Measurements from ENCODE around the gene MMP23B. TPM values are rescaled to one million over a fixed set of nuclear protein-coding genes. Genes with fewer than 3 reads are reported as not detected.
"Not testable (repeated sequence)": the region's sequence is repeated elsewhere in the genome, so short reads cannot be mapped to it uniquely, and the experiment has no call there.

Gene MMP23B
- polyA plus RNA-seq, 1 donor: 44.9 TPM

DNA sequence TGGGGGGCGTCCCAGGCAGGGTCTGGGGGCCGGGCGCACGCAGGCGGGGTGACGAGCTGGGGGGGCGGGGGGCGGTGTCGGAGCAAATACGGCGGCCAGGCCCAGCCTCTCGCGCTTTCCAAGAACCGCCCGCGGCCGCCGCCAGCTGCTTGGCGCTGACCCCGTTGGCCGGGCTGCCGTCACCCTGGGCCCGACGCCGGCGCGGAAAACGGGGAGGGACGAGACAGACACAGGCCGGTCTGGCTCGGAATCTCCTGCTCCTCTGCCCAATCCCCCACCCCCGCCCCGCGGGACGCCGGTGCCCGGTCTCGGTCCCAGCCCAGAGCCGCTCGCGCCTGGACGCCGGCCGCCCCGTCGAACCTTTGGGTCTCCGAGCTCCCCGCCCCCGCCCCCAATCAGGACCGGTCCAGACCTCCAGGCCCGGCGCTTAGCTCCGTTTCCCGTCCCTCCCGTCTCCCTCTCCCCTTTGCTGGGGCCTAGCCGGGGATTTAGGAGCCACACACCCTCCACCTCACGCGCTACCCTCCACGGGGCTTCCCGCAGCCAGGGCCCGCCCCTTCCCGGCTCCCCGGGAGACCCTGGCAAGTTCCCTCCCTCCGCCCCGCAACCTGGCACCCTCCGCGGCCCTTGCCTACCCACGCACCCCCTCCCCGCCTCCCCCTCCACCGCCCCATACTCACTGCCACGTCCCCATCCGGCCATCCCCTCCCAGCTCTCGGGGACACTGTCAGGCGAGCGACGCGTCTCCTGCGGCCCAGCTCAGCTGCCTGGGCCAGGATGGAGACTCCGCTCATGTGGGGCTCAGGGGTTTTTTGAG is 800 bp upstream of the MMP23B start:
- DNase-seq (ENCODE audit: low read depth): no peak

DNA sequence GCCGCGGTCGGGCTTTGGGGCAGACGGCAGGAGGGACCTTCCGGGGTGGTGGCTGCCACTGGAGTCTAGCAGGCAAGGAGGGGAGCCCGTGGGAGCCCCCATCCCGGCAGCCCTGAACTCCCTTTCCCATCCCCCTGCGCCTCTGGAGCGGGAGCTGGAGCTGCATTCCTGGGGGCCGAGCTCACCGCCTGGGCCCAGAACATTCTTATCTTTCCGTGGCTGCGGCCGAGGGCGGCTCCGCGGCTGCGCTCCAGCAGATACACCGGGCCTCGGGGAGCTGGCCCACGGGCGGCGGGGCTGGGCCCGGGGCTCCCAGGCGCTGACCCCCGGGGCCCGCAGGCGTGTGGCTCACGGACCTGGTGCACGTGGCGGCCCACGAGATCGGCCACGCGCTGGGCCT is 1.4 kb downstream of the MMP23B start:
- not testable (repeated sequence) for DNase-seq (ENCODE audit: low read depth)

DNA sequence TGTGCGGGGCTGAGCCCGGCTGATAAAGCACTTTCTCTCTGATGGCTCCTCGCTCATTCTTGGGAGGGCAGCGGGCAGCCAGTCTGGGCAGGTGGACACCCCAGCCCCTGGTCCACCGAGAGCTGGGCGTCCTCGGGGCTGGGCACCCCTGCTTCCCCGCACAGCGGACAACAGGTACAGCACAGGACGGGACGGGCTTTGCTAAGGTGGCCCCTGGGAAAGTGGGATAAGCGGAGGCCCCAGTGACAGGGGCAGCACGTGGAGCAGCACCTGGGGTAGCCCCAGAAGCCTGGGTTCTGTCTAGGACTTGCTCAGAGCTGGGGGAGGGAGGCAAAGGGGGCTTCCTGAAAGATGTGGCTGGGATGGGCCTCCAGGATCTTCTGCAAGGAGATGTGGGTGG is 2.6 kb downstream of the MMP23B start:
- DNase-seq (ENCODE audit: low read depth): not testable (repeated sequence)

DNA sequence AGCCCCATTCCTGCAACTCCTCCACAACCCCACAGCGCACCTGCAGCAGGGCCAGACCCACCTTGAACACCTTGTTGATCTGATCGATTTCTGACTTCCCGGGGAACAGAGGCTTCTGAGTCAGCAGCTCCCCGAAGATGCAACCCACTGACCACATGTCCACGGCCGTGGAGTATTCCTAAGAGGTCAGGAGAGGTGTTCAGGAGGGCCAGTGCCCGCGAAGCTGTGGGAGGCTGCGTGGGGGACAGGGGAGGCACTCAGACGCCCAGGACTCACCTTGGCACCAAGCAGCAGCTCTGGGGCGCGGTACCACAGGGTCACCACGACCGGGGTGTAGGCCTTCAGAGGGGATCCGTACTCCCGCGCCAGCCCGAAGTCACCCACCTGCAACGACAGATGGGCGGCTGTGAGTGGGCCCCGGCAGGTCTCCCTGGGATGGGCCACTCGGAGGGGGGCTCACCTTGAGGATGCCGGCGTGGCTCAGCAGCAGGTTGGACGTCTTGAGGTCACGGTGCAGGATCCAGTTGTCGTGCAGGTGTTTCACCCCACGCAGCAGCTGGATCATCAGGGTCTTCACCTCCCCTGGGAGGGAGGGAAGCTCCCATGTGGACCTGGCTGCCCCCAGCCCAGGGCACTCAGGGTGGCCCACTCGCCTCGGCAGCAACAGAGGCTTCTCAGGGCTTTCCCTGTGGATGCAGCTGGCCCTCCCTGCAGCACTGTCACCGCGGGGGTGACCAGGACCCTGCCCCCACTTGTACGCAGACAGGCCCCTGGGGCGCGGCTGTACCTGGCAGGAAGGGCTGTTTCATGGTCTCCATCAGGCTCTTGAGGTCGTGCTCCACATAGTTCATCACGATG is 4.9 kb downstream of the MMP23B start:
- not testable (repeated sequence) for DNase-seq (ENCODE audit: low read depth)

DNA sequence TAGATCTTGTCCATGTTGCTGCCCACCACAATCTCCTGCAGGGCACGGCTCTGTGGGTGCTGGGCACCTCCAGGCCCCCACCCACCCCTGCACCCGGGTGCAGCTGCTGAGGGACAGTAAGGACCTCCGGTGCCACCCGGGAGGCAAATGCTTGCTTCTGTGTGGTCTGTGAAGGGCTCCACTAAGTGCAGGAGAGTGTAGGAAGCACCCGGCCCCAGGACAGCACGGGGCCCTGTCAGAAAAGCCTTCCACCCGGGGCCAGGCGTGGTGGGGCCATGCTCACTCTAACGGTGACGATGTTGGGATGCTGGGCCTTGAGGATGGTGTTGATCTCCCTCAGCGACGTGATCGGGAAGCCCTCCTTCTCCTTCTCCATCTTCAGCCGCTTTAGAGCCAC is 5.5 kb downstream of the MMP23B start:
- not testable (repeated sequence) for DNase-seq (ENCODE audit: low read depth)

DNA sequence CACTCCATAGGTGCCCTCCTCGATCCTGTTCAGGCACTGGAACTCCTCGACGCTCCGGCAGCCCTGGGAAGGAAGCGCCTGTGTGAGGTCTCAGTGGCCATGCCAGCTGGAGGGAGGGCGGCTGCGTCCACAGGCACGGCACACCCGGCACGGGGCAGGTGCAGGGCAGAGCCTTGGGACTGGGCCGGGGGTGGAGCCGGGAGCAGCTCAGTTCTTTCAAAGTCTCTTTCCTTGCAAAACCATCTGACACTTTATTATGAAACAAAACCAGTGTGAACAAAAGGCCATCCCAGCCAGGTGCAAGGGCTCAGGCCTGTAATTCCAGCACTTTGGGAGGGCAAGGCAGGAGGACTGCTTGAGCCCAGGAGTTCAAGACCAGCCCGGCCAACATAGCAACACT is 6.6 kb downstream of the MMP23B start:
- DNase-seq (ENCODE audit: low read depth): not testable (repeated sequence)

DNA sequence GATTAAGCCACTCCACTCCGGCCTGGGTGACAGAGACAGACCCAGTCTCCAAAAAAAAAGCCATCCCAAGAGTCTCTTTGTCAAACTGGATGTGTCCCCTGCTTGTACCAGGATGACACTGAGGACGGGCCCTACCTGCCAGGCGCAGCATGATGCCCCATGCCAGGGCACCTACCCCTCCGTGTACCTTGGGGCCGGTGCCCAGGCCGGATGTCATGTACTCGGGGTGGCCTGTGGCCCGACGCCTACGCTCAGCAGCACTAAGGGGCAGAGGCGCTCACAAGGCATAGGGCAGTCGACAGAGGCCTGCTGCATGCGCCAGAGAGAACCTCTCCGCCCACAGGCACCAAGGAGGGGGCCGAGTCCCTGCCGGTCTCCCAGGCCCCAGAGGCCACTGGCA is 7.4 kb downstream of the MMP23B start:
- not testable (repeated sequence) for DNase-seq (ENCODE audit: low read depth)

DNA sequence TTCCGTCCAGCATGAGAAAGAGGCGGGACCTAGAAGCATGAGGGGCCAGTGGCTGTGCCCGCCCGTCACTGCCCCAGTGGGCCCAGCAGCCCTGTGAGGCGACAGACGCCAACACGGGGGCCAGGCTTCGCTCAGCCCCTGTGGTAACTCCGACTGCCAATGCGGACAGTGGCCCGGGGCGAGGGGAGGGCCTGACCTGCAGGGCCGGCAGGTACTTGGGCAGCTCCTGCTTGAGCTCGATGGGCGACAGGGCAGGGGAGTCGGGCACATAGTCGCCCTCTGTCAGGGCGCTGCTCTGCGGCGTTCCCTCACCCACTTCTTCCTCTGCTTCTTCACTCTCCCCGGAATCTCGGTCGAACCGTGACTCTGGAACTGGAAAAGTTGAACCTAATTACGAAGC is 8.1 kb downstream of the MMP23B start:
- DNase-seq (ENCODE audit: low read depth): not testable (repeated sequence)

DNA sequence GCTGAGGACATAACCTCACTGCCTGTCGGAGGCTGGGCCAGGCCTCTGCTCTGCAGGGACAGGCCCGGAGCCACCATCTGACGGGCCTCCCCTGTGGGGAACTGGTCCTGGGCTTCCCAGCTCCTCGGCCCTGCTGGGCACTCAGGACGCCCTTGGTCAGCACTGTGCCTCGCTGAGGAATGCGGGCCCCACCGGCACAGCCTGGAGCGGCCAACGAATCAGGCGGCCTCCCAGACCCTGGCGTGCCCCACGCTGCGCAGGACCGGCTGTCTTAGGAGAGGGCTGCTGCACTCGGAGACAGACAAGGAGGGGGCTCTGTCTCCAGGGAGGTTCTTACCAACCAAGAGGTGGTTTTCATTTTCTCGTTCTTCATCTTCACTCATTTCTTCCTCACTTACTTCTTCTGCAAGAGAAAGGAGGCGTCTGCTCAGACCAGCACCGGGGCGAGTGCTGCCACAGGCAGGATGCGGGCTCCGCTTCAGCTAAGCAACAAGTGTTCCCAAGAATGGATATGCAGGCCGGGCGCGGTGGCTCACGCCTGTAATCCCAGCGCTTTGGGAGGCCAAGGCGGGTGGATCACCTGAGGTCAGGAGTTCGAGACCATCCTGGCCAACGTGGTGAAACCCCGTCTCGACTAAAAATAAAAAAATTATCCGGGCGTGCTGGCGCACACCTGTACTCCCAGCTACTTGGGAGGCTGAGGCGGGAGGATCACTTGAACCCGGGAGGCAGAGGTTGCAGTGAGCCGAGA is 8.9 kb downstream of the MMP23B start:
- not testable (repeated sequence) for DNase-seq (ENCODE audit: low read depth)

DNA sequence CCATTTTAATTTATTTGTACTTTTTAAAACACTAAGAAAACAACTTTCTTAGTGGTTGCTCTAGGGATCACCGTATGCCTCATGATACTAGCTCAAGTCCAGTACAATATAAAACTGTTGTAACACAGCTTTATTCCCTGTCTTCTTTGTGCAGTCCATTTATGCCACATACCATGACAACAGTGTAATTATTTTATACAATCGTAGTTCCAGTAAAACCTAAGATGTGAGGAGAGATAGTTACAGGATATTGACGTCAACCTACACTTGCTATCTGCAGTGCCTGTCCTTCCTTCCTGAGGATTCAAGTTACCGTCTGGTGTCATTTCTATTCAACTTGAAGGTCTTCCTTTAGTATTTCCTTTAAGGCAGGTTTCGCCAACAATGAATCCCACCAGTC is 14.4 kb downstream of the MMP23B start:
- not testable (repeated sequence) for DNase-seq (ENCODE audit: low read depth)

DNA sequence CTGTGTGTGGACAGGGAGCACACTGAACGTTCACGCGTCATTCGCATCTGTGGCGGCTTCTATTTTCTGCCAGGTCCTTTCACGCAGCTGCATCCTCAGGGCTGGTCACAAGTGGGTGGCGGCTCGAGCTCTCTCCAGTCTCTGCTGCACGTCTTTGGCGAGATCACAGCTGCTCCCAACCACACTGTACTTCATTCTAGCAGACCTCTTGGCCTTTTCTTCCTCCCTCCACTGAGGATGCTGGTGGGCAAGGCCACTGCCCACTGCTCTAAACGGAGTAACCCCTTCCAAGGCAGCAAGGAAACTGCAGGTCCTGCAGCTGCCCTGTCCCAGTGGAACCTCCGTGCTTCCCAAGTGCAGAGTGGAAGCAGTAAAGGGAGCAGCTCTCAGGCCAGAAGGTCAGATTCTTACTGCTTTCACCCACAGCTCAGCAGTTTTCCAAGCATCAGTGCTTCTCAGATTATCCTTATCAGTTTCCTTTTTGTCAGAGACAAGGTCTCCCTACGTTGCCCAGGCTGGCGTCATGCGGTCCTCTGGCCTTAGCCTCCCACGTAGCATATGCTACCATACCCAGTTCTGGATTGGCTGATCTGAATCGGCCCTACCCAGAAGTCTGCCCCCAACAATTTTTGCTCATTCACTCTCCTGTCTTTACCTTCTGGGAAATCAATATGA is 15.7 kb downstream of the MMP23B start:
- DNase-seq (ENCODE audit: low read depth): not testable (repeated sequence)

DNA sequence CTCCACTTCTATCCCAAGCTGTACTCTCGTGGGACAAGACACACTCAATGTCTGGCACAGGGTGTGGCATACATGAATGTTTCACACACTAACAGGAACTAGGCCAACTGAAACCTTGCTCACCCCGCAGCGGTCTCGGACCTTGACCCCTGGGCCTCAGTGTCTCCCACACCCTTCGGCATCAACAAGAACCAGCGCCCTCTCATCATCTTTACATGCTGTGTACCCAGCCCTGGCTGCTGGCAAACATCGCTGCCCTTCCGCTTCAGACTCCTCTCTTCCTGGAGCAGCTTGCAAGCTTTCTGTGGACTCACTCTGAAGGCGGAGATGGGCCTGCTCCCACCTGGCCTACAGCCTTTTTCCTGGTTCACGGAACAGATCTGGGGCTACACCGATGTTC is 16.3 kb downstream of the MMP23B start:
- DNase-seq (ENCODE audit: low read depth): not testable (repeated sequence)

DNA sequence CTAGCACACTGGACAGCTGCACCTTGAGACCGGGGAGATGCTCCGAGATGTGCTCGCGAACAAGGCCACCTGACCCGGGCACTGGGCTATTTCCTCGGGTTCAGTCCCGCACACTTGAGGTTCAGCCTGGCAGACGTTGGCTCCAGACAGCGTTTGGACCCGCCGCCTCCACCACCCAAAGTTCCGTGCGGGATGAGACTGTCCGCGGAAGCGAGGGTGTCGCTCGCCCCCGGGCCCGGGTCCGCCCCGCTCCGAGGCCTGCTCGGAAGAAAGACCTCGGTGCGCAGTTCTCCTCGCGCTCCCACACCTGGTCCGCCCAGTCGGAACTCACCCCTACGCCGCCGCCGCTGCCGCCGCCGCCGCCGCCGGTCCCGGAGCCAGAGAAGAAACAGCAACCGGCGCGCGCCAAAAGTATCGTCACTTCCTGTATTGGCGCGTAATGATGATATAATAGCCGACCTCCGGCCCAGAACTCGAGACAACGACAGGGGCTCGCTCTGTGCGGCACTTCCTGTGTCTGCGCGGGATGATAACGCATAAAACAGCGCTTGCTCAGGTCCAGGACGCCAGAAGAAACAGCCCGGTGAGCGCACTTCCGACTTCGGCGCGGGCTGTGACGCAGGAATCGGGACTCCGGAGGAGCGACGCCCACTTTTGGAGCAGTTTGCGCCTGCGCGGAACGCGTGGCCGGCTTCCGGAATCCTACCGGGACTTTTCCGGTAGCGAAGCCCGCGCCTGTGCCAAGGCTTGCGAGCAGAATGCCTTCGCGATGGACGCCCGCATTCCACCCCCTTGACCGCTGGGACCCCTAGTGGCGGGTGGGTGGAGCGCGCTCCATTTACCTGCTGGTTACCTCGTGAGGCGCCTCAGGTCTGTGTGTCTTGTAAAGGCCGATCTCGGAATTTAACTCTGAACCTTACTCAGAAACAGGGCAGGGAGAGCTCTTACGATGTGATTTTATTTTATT is 26.9 kb downstream of the MMP23B start, which contains the start of gene CDK11B:
CDK11B (minus strand) TSS at position 422 of the 967 bp plus-strand sequence. CDS start 1,519 bp downstream, outside the sequence.
- peak; percentile 88 for DNase-seq (ENCODE audit: low read depth)

DNA sequence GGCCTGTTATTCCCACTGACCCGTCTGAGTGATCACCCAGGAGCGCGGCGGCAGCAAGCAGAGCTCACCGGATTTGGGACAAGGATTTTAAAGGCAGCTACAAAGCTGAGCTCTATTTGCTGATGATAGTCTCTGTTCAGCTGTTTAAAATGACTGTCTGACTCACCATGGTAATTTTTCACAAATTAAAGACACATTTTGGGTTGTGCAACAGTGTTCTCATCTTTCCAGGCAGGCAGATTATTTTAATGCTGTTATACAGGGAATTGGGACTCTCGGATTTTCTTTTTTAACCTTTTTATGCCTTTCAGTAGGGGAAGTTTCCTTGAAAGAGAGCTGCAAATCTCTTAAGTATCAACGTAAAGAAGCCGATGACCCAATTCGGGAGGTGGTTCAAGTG is 30.4 kb downstream of the MMP23B start:
- DNase-seq (ENCODE audit: low read depth): not testable (repeated sequence)

DNA sequence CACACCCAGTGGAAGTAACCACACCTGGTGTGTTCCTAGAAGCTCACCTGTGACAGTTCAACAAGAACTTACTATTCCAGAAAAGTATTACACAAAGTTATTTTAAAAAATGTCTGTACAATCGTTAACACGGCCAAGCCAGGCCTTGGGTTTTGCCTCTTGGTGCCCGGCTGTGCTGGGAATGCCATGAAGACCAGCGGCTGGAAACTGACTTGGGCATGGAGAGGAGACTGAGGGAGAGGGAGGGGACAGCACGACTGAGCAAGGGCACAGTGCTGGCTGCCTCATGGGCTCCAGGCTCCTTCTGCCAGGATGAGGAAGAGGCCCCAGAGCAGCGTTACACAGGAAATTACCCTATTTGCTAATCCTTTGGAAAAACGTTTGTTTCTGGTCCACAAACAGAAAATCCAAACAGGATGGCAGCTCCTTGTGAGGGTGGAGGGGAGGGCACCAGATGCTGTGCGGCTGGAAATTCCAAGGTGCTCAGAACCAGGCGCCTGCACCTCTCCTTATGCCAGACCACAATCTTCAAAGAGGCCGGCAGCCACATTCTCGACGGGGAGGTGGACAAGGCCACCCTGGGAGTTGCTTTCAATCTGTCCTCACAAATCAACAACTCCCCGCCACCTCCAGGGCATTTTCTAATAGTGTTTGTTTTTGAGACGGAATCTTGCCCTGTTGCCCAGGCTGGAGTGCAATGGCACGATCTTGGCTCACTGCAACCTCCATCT is 31.0 kb downstream of the MMP23B start:
- DNase-seq (ENCODE audit: low read depth): not testable (repeated sequence)

DNA sequence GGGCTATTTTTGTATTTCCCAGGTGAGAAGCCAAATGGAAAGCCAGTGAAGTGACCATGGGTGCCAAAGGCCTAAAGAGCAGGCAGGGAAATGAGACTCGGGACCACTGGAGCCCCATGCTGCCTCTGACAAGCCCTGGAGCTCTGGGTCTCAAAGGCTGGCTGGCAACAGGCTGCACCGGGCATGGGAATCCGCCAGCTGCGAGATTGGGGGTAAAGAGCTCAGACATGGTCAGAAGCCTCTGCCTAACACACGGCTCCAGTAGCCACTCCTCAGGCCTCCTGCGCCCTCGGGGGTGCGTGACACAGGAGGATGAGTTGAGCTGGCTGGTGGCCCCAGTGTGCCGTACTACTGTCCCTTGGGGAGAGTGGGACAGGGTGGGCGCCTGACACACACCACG is 32.3 kb downstream of the MMP23B start:
- DNase-seq (ENCODE audit: low read depth): not testable (repeated sequence)

DNA sequence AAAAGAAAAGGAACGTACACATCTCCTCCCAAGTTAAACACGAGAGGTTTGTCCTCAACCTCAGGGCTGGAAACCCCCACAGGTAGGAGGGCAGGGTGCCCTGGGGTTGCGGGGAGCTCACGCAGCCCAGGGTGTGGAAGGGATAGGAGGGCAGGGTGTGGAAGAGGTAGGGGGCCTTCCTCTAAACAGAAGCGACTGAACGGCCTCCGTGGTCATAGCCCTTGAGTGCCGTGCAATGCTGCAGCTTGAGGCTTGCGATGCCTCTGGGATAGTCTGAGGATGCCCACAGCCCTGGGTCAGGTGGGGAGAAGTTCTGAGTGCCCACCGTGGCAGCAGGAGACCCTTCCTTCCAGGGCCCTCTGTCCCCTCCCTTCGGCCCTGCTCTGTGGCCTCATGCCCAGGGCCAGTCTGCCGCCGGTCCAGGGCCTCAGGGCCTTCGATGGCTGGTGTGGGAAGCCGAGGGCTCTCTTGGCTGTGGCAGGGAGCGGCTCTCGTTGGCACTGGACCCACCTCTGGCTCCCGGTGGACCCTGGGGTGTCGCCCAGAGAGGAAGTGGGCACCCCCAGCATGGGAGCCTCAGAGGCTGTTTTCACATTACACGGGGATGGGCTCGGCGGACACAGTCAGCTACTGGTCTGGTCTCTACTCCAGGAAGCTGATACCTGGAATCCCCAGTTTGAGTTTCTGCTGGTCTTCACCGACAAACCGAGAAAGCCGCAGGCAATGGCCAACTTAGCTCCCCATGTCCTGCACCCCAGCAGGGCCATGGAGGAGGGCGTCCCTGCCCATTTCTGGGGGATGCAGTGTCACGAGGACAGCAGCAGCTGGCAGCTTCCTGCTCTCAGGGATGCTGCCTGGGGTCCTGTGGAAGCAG is 33.2 kb downstream of the MMP23B start:
- no peak for DNase-seq (ENCODE audit: low read depth)

DNA sequence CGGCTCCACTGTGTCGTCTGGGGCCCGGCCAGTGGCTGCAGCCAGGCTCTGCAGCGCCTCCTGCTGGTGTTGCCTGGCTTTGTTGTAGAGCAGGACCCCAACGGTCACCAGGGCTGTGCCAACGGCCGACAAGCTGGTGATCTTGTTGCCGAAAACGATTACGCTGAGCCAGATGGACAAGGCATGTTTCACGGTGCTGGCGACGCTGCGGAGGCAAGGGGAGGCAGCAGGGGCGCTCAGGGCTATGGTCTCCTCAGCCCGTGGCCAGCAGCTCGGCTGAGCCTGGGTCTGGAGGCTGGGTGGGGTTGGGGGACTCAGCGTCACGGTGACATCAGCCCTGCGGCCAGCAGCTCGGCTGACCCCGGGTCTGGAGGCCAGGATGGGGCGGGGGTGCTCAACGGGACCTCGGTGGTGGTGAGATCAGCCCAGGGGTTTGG is 33.9 kb downstream of the MMP23B start:
- no peak for DNase-seq (ENCODE audit: low read depth)
